ENCODE data around the gene APOC3.

DNA sequence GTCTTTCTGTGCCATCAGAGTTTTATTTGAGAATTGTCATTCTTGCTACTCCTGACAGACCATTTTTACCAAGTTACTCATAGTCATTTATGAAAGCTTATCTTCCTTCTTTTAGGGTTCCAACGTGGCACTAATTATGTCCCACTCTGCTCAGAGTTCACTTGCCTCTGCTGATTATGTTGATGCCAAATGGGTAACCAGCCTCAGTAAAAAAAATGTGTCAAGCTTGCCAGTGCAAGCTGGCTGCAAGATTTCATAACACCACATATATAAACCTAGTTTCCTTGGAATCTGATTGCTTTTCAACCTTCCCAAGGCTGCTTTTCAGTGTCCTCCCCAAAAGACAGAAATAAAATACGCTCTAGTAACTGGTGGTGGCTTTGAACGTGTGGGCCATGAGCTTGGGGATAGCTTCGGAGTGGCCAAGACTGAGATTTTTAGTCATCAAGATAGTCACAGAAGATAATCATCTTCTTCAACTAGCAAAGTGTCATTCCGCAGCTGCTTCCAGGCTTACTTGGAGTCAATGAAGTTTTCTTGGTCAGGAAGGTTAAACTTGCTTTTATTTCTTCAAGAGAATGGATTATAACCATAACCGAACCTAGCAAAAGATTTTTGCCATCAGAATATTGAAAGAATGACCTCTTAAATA lies 37.2 kb downstream of the APOC3 start:
- TF ChIP-seq POLR2AphosphoS2 (IDR thresholded peaks at IDR 0.05; ENCODE audit: low read depth, low read length) = no peak
- TF ChIP-seq MXI1 (IDR thresholded peaks at IDR 0.05; ENCODE audit: low read depth, low read length) = no peak
- no peak for TF ChIP-seq CREM (IDR thresholded peaks at IDR 0.05; ENCODE audit: low read depth)
- no peak for TF ChIP-seq EZH2 (IDR thresholded peaks at IDR 0.05; ENCODE audit: borderline replicate concordance, control insufficient read depth, low read depth, low read length)
- TF ChIP-seq SMAD1 (IDR thresholded peaks at IDR 0.05; ENCODE audit: low read depth, partially characterized antibody) = no peak
- no peak for TF ChIP-seq FOXM1 (IDR thresholded peaks at IDR 0.05; ENCODE audit: low read depth, low read length)
- TF ChIP-seq, protein P1, sequence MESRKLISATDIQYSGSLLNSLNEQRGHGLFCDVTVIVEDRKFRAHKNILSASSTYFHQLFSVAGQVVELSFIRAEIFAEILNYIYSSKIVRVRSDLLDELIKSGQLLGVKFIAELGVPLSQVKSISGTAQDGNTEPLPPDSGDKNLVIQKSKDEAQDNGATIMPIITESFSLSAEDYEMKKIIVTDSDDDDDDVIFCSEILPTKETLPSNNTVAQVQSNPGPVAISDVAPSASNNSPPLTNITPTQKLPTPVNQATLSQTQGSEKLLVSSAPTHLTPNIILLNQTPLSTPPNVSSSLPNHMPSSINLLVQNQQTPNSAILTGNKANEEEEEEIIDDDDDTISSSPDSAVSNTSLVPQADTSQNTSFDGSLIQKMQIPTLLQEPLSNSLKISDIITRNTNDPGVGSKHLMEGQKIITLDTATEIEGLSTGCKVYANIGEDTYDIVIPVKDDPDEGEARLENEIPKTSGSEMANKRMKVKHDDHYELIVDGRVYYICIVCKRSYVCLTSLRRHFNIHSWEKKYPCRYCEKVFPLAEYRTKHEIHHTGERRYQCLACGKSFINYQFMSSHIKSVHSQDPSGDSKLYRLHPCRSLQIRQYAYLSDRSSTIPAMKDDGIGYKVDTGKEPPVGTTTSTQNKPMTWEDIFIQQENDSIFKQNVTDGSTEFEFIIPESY (IDR thresholded peaks at IDR 0.05) = no peak
- TF ChIP-seq, protein P2, sequence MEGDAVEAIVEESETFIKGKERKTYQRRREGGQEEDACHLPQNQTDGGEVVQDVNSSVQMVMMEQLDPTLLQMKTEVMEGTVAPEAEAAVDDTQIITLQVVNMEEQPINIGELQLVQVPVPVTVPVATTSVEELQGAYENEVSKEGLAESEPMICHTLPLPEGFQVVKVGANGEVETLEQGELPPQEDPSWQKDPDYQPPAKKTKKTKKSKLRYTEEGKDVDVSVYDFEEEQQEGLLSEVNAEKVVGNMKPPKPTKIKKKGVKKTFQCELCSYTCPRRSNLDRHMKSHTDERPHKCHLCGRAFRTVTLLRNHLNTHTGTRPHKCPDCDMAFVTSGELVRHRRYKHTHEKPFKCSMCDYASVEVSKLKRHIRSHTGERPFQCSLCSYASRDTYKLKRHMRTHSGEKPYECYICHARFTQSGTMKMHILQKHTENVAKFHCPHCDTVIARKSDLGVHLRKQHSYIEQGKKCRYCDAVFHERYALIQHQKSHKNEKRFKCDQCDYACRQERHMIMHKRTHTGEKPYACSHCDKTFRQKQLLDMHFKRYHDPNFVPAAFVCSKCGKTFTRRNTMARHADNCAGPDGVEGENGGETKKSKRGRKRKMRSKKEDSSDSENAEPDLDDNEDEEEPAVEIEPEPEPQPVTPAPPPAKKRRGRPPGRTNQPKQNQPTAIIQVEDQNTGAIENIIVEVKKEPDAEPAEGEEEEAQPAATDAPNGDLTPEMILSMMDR (IDR thresholded peaks at IDR 0.05 in 2 of 3, conservative IDR thresholded peaks at IDR 0.05 in 1 of 3; ENCODE audit: control insufficient read depth in 2 of 3, extremely low read depth in 1 of 3, insufficient read depth in 1 of 3, low read depth in 3 of 3, low read length in 3 of 3) = no peak
- no peak for TF ChIP-seq BCL11A (IDR thresholded peaks at IDR 0.05; ENCODE audit: low read depth, low read length)
- TF ChIP-seq JUND (IDR thresholded peaks at IDR 0.05; ENCODE audit: low read depth, low read length) = no peak
- no peak for TF ChIP-seq MEF2A (IDR thresholded peaks at IDR 0.05; ENCODE audit: insufficient read depth, low read depth, low read length)
